Keratinocyte (primary cell): ENCODE results near the gene GABARAPL1. TPM values are rescaled to one million over a fixed set of nuclear protein-coding genes. Genes with fewer than 3 reads are reported as not detected.
"Not testable (repeated sequence)": the region's sequence is repeated elsewhere in the genome, so short reads cannot be mapped to it uniquely, and the experiment has no call there.

Experiments
- DNase-seq: peaks from one replicate; pipeline ENCODE4 v3.0.0-alpha.2; 2011; ENCODE audit warnings: low read depth, missing footprints, low spot score
- FAIRE-seq: peaks from 2 replicates; lab custom pipeline; 2011; peaks lifted over from hg19 to GRCh38; lab: Jason Lieb, UNC
- H2AFZ ChIP-seq: 2 replicates; pipeline ENCODE4 v1.6.0; 2012; ENCODE audit warnings: low read length, control low read depth, inconsistent platforms; ENCODE audit not compliant: control insufficient read depth
- H3K27ac ChIP-seq: 2 replicates; pipeline ENCODE4 v1.5.1; 2011; ENCODE audit warnings: low read length; ENCODE audit not compliant: control insufficient read depth, insufficient read depth
- H3K27me3 ChIP-seq: 3 replicates; pipeline ENCODE4 v1.6.0; 2011; ENCODE audit warnings: low read length; ENCODE audit not compliant: control insufficient read depth, insufficient read depth; ENCODE audit errors: extremely low read depth
- H3K36me3 ChIP-seq, 2 experiments: 2 replicates in 1 of 2; 3 replicates in 1 of 2; pipeline ENCODE4 v1.5.1; 2011; ENCODE audit warnings: low read length in 2 of 2, mild to moderate bottlenecking in 1 of 2; ENCODE audit not compliant: control insufficient read depth in 2 of 2, insufficient read depth in 2 of 2; ENCODE audit errors: extremely low read depth in 1 of 2
- H3K4me1 ChIP-seq: 3 replicates; pipeline ENCODE4 v1.5.1; 2011; ENCODE audit warnings: low read length; ENCODE audit not compliant: control insufficient read depth, insufficient read depth; ENCODE audit errors: extremely low read depth
- H3K4me2 ChIP-seq: 3 replicates; pipeline ENCODE4 v1.6.0; 2011; ENCODE audit warnings: low read depth, low read length; ENCODE audit not compliant: control insufficient read depth, insufficient read depth; ENCODE audit errors: extremely low read depth
- H3K4me3 ChIP-seq, 3 experiments: fragments of 200-600 bp in 1 of 3; sonication (generic) in 1 of 3; 2 replicates in 2 of 3; 3 replicates in 1 of 3; pipeline ENCODE4 v1.5.1; 2011 to 2016; ENCODE audit warnings: low read length in 3 of 3, mild to moderate bottlenecking in 3 of 3, control low read depth in 2 of 3, inconsistent platforms in 1 of 3, low read depth in 1 of 3, mixed read lengths in 1 of 3, mixed run types in 1 of 3, moderate library complexity in 1 of 3; ENCODE audit not compliant: control insufficient read depth in 2 of 3, insufficient read depth in 2 of 3; ENCODE audit errors: extremely low read depth in 1 of 3
- H3K79me2 ChIP-seq: 2 replicates; pipeline ENCODE4 v1.6.0; 2012; ENCODE audit warnings: low read length; ENCODE audit not compliant: control insufficient read depth, insufficient read depth
- H3K9ac ChIP-seq: 3 replicates; pipeline ENCODE4 v1.6.0; 2011; ENCODE audit warnings: low read length; ENCODE audit not compliant: control insufficient read depth, insufficient read depth; ENCODE audit errors: extremely low read depth
- H3K9me1 ChIP-seq: 3 replicates; pipeline ENCODE4 v1.6.0; 2011; ENCODE audit warnings: low read length; ENCODE audit not compliant: control insufficient read depth, insufficient read depth; ENCODE audit errors: extremely low read depth
- H3K9me3 ChIP-seq: 2 replicates; pipeline ENCODE4 v1.5.1; 2012; ENCODE audit warnings: low read depth, low read length; ENCODE audit not compliant: control insufficient read depth
- H4K20me1 ChIP-seq: 3 replicates; pipeline ENCODE4 v1.6.0; 2011; ENCODE audit warnings: low read length; ENCODE audit not compliant: control insufficient read depth, insufficient read depth; ENCODE audit errors: extremely low read depth
- EZH2 ChIP-seq: IDR thresholded peaks from one replicate; pipeline ENCODE4 v1.6.1; 2012; ENCODE audit warnings: inconsistent platforms, mild to moderate bottlenecking, low read length, moderate library complexity
- dilution Hi-C: fragments of 300-500 bp; cut with MboI; formaldehyde crosslinking; loops from one replicate; pipeline ENCODE4 v1.7.0; 2020; ENCODE audit warnings: low sequenced_read_pairs; ENCODE audit not compliant: extremely low pct_ligation_motif_present
- polyA plus RNA-seq, 5 experiments: library from polyadenylated mRNA; depleted of rRNA in 3 of 5; stranded (reverse) in 3 of 5; stranded (forward) in 1 of 5; unstranded in 1 of 5; fragments of >200 nt; gene quantifications; 1 replicate in 1 of 5; 2 replicates in 3 of 5; 3 replicates in 1 of 5; pipeline versions ENCODE4 v1.2.1 to v1.2.3, GENCODE V29; 2011 to 2012; ENCODE audit warnings: missing spikeins in 2 of 5, low read depth in 1 of 5, low replicate concordance in 1 of 5
- TF ChIP-seq, protein P1 (sequence below), 3 experiments: IDR thresholded peaks in 1 of 3; conservative IDR thresholded peaks in 1 of 3; optimal IDR thresholded peaks in 1 of 3; 2 replicates in 2 of 3; 3 replicates in 1 of 3; pipeline versions ENCODE3 to v1.5.1; 2011; ENCODE audit warnings: low read length in 3 of 3, mild to moderate bottlenecking in 3 of 3, moderate library complexity in 2 of 3, control low read depth in 1 of 3, inconsistent platforms in 1 of 3; ENCODE audit not compliant: insufficient read depth in 2 of 3; ENCODE audit errors: extremely low read depth in 1 of 3

GABARAPL1 gene
- polyA plus RNA-seq, 1 donor (not counting 4 experiments of a cell fraction or from before 2014, with no cell fraction given): 24.3 TPM

DNA sequence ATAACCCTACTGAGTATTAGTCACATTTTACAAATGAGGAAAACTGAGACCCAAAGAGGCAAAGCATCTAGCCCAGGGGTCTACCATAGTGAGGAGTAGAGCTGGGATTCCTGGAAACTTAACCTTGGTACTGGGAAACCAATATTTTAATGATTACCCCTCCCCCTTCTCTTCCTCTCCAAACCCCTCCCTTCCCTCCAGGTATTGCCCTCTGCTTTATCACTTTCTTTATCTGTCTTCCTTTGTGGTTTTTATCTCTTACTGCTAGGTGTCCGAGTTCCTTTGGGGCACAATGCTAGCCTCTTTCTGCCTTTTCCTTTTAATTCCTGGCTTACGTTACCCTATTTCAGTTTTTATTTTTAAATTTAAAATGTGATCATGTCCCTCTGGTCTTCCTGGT is 2.8 kb downstream of the GABARAPL1 start:
- FAIRE-seq: no peak
- Histone ChIP-seq H3K9ac (no peak overlapping the region), H3K4me3 (no peak overlapping the region)

DNA sequence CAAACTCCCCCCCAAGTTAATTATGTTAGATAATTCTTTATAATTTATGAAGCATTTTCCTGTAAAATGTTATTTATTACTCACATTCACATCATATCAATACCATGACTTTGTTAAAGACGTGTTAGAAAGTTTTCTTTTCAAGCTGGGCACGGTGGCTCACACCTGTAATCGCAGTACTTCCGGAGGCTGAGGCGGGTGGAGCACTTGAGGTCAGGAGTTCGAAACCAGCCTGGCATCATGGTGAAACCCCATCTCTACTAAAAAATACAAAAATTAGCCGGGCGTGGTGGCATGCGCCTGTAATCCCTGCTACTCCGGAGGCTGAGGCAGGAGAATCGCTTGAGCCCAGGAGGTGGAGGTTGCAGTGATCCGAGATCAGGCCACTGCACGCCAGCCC is 3.3 kb downstream of the GABARAPL1 start:
- H3K27me3 ChIP-seq, H3K36me3 ChIP-seq, H3K9me1 ChIP-seq, H3K27ac ChIP-seq, H3K9ac ChIP-seq, FAIRE-seq, DNase-seq, H3K9me3 ChIP-seq, H3K4me3 ChIP-seq, H3K4me2 ChIP-seq, H3K79me2 ChIP-seq, dilution Hi-C loops, H4K20me1 ChIP-seq, H2AFZ ChIP-seq: not testable (repeated sequence)
- peaks cover 17% of the 10 kb centered on the region for H3K4me1 ChIP-seq

More for the DNA sequence above, 2.8 kb downstream of the GABARAPL1 start:
- Histone ChIP-seq H3K79me2 (no peaks in the 10 kb centered on the region), H3K4me2 (no peak overlapping the region), H3K9me1 (no peaks in the 10 kb centered on the region), H3K36me3 (no peaks in the 10 kb centered on the region), H3K27me3 (no peaks in the 10 kb centered on the region), H3K4me1 (peaks cover 17% of the 10 kb centered on the region), H2AFZ (no peak overlapping the region), H3K27ac (no peak overlapping the region), H3K9me3 (no peaks in the 10 kb centered on the region), H4K20me1 (peaks cover 2% of the 10 kb centered on the region)
- TF ChIP-seq, protein P1, sequence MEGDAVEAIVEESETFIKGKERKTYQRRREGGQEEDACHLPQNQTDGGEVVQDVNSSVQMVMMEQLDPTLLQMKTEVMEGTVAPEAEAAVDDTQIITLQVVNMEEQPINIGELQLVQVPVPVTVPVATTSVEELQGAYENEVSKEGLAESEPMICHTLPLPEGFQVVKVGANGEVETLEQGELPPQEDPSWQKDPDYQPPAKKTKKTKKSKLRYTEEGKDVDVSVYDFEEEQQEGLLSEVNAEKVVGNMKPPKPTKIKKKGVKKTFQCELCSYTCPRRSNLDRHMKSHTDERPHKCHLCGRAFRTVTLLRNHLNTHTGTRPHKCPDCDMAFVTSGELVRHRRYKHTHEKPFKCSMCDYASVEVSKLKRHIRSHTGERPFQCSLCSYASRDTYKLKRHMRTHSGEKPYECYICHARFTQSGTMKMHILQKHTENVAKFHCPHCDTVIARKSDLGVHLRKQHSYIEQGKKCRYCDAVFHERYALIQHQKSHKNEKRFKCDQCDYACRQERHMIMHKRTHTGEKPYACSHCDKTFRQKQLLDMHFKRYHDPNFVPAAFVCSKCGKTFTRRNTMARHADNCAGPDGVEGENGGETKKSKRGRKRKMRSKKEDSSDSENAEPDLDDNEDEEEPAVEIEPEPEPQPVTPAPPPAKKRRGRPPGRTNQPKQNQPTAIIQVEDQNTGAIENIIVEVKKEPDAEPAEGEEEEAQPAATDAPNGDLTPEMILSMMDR (optimal IDR thresholded peaks at IDR 0.05 in 1 of 3, IDR thresholded peaks at IDR 0.05 in 1 of 3, conservative IDR thresholded peaks at IDR 0.05 in 1 of 3; ENCODE audit: extremely low read depth in 1 of 3, insufficient read depth in 2 of 3, low read length in 3 of 3): no peak
- no peak for TF ChIP-seq EZH2
- dilution Hi-C loops: no loop called here
- no peak for DNase-seq

DNA sequence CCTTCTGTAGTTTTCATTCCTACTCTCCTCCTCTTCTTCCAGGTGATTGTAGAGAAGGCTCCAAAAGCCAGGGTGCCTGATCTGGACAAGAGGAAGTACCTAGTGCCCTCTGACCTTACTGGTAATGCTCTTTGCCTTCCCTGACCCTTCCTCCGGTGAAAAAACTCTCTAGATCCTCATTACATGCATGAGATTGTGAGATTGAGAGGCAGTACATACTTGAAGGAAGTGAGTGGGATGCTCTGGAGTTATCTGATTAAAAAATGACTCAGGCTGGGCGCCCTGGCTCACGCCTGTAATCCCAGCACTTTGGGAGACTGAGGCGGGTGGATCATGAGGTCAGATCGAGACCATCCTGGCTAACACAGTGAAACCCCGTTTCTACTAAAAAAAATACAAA is 5.3 kb downstream of the GABARAPL1 start:
- H4K20me1 ChIP-seq: no peaks in the 10 kb centered on the region
- dilution Hi-C loops: no loop called here

More for the DNA sequence above, 5.3 kb downstream of the GABARAPL1 start:
- no peak for TF ChIP-seq EZH2
- TF ChIP-seq, protein P1 (optimal IDR thresholded peaks at IDR 0.05 in 1 of 3, IDR thresholded peaks at IDR 0.05 in 1 of 3, conservative IDR thresholded peaks at IDR 0.05 in 1 of 3; ENCODE audit: extremely low read depth in 1 of 3, insufficient read depth in 2 of 3, low read length in 3 of 3): no peak
- Histone ChIP-seq H2AFZ (no peak overlapping the region), H3K36me3 (peaks cover 0 to 5% of the 10 kb centered on the region in 2 experiments), H3K27ac (no peak overlapping the region), H3K9me3 (no peaks in the 10 kb centered on the region), H3K9me1 (no peaks in the 10 kb centered on the region), H3K4me3 (no peak overlapping the region), H3K79me2 (no peaks in the 10 kb centered on the region), H3K27me3 (no peaks in the 10 kb centered on the region), H3K4me1 (peaks cover 17% of the 10 kb centered on the region), H3K9ac (no peak overlapping the region), H3K4me2 (no peak overlapping the region)
- FAIRE-seq: no peak
- no peak for DNase-seq
